ENCODE data around the gene CLHC1.
A peak's percentile ranks its signal among the peaks of the same experiment; 100 is the strongest.

The CLHC1 gene

DNA sequence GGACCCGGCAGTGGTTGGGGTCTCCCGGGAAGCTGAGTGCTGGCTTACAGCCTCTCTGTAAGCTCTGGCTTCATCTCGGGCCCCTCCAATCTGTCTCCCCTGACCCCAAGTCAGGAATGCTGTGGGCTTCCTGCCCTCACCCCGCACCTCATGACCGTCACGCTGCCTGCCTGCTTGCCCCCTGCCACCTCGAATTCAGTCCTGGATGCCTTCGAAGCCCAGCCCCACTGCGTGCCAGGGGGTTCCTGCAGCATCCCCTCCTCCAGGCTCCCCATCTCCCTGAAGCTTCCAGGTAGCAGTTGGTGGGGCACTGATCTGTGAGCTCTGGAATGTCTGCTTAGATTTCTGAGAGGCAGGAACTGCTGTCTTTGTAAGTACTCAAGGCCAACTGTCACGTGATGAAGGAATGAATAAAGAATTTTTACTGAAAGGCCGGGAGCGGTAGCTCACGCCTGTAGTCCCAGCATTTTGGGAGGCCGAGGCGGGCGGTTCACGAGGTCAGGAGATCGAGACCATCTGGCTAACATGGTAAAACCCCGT lies 6.5 kb downstream of the CLHC1 start:
- peaks cover 30% of the 10 kb centered on the region for H3K4me1 ChIP-seq (ENCODE audit: insufficient read depth, low read length, severe bottlenecking)
- no peak for TF ChIP-seq EZH2 (IDR thresholded peaks at IDR 0.05; ENCODE audit: borderline replicate concordance, low read length)
- TF ChIP-seq, protein P1, sequence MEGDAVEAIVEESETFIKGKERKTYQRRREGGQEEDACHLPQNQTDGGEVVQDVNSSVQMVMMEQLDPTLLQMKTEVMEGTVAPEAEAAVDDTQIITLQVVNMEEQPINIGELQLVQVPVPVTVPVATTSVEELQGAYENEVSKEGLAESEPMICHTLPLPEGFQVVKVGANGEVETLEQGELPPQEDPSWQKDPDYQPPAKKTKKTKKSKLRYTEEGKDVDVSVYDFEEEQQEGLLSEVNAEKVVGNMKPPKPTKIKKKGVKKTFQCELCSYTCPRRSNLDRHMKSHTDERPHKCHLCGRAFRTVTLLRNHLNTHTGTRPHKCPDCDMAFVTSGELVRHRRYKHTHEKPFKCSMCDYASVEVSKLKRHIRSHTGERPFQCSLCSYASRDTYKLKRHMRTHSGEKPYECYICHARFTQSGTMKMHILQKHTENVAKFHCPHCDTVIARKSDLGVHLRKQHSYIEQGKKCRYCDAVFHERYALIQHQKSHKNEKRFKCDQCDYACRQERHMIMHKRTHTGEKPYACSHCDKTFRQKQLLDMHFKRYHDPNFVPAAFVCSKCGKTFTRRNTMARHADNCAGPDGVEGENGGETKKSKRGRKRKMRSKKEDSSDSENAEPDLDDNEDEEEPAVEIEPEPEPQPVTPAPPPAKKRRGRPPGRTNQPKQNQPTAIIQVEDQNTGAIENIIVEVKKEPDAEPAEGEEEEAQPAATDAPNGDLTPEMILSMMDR (IDR thresholded peaks at IDR 0.05; ENCODE audit: low read length), result no peak
- no peak overlapping the region; the same call in 1 of the 2 replicates for H3K9ac ChIP-seq (ENCODE audit: low read length)
- H3K4me3 ChIP-seq (ENCODE audit: low read depth, low read length, poor library complexity, severe bottlenecking), result no peak overlapping the region
- peaks cover 3% of the 10 kb centered on the region; the same call in 1 of the 2 replicates for H3K36me3 ChIP-seq (ENCODE audit: insufficient read depth, low read length)
- no peaks in the 10 kb centered on the region for H4K20me1 ChIP-seq (ENCODE audit: insufficient read depth, low read length)
- no peaks in the 10 kb centered on the region for H3K79me2 ChIP-seq (ENCODE audit: insufficient read depth, low read length)
- no peaks in the 10 kb centered on the region for H3F3A ChIP-seq (ENCODE audit: insufficient read depth, low read length)
- H3K9me3 ChIP-seq (ENCODE audit: low read length), result no peaks in the 10 kb centered on the region
- peak overlapping the region; percentile 25; the same call in 1 of the 2 replicates for H3K4me2 ChIP-seq (ENCODE audit: low read length)
- no peaks in the 10 kb centered on the region for H3K9me2 ChIP-seq (ENCODE audit: low read depth, low read length)
- no peak overlapping the region for H2AFZ ChIP-seq (ENCODE audit: low read length)
- H3K27ac ChIP-seq (ENCODE audit: low read depth, low read length, poor library complexity, severe bottlenecking), result peak overlapping the region; percentile 25
- H3K27me3 ChIP-seq (ENCODE audit: insufficient read depth, low read length), result no peaks in the 10 kb centered on the region

DNA sequence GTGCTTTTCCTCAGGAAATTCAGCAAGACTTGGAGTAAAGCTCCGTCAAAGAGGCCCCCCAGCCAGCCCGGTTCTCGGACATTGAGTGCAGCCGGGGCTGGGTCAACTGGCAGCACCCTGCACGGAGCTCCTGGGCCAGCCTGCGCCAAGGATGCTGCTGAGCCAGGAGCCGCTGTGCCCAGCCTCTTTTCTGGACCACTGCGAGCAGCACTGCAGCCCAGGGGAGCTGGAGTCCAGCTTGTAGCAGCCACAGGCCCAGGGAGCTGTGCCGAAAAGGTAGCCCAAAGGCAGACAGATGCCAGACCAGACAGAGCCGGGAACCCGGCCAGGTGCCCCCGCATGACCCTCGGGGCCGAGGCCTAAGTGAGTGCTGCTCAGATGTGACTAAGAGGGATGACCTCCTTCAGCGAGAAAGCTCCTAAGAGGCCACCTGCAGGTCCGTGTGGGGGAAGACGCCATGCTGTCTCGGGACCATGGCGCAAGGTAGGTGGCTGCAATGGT lies 7.3 kb downstream of the CLHC1 start:
- Histone ChIP-seq H3K27ac (ENCODE audit: low read depth, low read length, poor library complexity, severe bottlenecking) (peak overlapping the region; percentile 25), H3K36me3 (ENCODE audit: insufficient read depth, low read length) (peaks cover 3% of the 10 kb centered on the region; the same call in 1 of the 2 replicates), H3K9me2 (ENCODE audit: low read depth, low read length) (no peaks in the 10 kb centered on the region), H2AFZ (ENCODE audit: low read length) (no peak overlapping the region), H3F3A (ENCODE audit: insufficient read depth, low read length) (no peaks in the 10 kb centered on the region), H3K27me3 (ENCODE audit: insufficient read depth, low read length) (no peaks in the 10 kb centered on the region), H3K9me3 (ENCODE audit: low read length) (no peaks in the 10 kb centered on the region), H4K20me1 (ENCODE audit: insufficient read depth, low read length) (no peaks in the 10 kb centered on the region), H3K4me2 (ENCODE audit: low read length) (peak overlapping the region; percentile 25; the same call in 1 of the 2 replicates), H3K4me3 (ENCODE audit: low read depth, low read length, poor library complexity, severe bottlenecking) (no peak overlapping the region), H3K4me1 (ENCODE audit: insufficient read depth, low read length, severe bottlenecking) (peaks cover 30% of the 10 kb centered on the region), H3K79me2 (ENCODE audit: insufficient read depth, low read length) (no peaks in the 10 kb centered on the region), H3K9ac (ENCODE audit: low read length) (no peak overlapping the region; the same call in 1 of the 2 replicates)
- TF ChIP-seq EZH2 (IDR thresholded peaks at IDR 0.05; ENCODE audit: borderline replicate concordance, low read length), result no peak
- TF ChIP-seq, protein P1 (IDR thresholded peaks at IDR 0.05; ENCODE audit: low read length), result no peak

DNA sequence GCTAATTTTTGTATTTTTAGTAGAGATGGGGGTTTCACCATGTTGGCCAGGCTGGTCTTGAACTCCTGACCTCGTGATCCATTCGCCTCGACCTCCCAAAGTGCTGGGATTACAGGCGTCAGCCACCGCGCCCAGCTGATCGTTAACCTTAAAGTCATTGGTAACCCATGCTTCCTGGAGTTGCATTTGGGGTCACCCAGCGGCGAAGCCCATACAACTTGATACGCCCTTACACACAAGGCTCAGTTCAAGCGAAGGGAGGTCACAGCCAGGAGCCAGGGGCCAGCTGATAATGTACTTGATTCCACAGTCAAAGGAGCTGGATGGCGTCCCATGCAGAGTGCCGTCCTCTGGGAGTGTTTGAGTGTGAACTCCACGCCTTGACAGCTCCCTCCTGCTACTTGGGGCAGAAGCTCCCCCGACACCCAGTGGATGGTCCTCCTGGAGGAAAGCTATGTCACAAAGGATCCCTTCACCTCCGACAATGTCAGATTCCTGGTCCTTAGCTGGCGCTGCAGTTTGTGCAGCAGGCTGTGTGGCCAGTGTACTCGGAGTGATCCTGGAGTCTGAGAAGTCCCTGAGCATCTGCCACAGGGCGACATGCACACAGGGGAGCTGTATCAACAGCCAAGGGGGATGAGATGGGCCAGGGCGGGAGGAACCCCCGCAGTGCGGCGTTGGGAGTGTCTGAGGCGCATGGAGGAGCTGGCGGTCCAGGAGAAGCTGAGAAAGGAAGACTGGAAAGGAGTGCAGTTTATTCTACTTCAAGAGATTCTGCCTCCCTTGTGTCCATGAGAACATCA lies 7.9 kb downstream of the CLHC1 start:
- TF ChIP-seq, protein P1 (IDR thresholded peaks at IDR 0.05; ENCODE audit: low read length), result no peak
- Histone ChIP-seq H3K9ac (ENCODE audit: low read length) (no peak overlapping the region; the same call in 1 of the 2 replicates), H3K4me3 (ENCODE audit: low read depth, low read length, poor library complexity, severe bottlenecking) (peak overlapping the region; percentile 75), H3K9me2 (ENCODE audit: low read depth, low read length) (no peaks in the 10 kb centered on the region), H4K20me1 (ENCODE audit: insufficient read depth, low read length) (no peaks in the 10 kb centered on the region), H3K79me2 (ENCODE audit: insufficient read depth, low read length) (no peaks in the 10 kb centered on the region), H3K27me3 (ENCODE audit: insufficient read depth, low read length) (no peaks in the 10 kb centered on the region), H3K4me2 (ENCODE audit: low read length) (peak overlapping the region; percentile 78), H3K9me3 (ENCODE audit: low read length) (no peaks in the 10 kb centered on the region), H3K27ac (ENCODE audit: low read depth, low read length, poor library complexity, severe bottlenecking) (peak overlapping the region; percentile 69), H2AFZ (ENCODE audit: low read length) (no peak overlapping the region), H3F3A (ENCODE audit: insufficient read depth, low read length) (no peaks in the 10 kb centered on the region), H3K36me3 (ENCODE audit: insufficient read depth, low read length) (peaks cover 3% of the 10 kb centered on the region; the same call in 1 of the 2 replicates), H3K4me1 (ENCODE audit: insufficient read depth, low read length, severe bottlenecking) (peaks cover 30% of the 10 kb centered on the region)

Measured in OCI-LY1 (cell line).